IMR-90 (cell line): ENCODE results near the gene NFYC.

Experiments
- BHLHE40 ChIP-seq: fragments of 150-350 bp; IDR thresholded peaks from 2 replicates; pipeline ENCODE4 v1.6.1; 2016; ENCODE audit warnings: mild to moderate bottlenecking, low read depth, low read length
- CEBPB ChIP-seq: IDR thresholded peaks from 2 replicates; pipeline ENCODE4 v1.6.1; 2012; ENCODE audit warnings: low read depth, low read length, improper control_type of control experiment
- POLR2A ChIP-seq: IDR thresholded peaks from 2 replicates; pipeline ENCODE4 v1.6.1; 2012; ENCODE audit warnings: mild to moderate bottlenecking, low read depth, low read length
- RCOR1 ChIP-seq: IDR thresholded peaks from 2 replicates; pipeline ENCODE4 v1.6.1; 2012; ENCODE audit warnings: mild to moderate bottlenecking, low read length, improper control_type of control experiment; ENCODE audit not compliant: insufficient replicate concordance
- TF ChIP-seq, protein P1 (sequence below): conservative IDR thresholded peaks from 2 replicates; pipeline ENCODE4 v1.5.1; 2012; ENCODE audit warnings: mild to moderate bottlenecking, low read depth, low read length, improper control_type of control experiment
- TF ChIP-seq, protein P2 (sequence below): fragments of 150-350 bp; IDR thresholded peaks from 2 replicates; pipeline ENCODE4 v1.6.1; 2017; ENCODE audit warnings: mild to moderate bottlenecking, antibody characterized with exemption, low read length, low read depth

DNA sequence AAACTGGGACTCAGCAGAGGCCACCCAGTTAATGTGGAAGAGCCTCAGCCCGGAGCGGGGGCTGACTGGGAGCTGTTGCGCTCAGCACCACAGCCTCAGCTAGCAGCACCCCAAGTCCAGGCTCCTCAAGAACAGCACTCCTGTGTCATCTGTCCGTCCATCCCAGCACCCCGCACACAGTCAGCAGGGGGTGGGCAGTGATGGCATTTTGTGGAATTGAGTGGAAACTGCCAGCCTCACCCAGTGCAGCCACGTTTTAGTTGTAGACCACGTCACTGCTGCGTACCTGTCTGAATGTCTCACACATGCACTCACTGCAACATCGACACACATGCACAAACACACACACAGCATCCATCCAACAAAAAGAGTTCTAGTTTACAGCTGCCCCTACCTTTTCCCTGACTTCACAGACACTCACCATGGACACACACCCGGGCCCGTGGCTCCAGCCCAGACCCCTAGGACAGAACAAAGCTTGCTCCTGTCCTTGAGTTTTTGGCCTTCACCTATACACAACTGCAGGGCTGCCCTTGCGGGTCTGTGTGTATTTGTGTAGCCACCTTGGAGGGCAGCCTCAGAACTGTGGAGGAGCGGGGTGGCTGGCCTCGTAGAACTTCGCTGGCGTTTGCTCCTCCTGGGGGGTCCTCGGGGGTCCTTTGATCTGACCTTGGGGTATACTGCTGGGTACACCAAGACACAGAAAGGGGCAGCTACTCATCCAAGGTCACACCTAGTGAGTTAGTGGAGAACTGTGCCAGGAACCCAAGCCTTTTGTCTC is 97.2 kb downstream of the NFYC start:
- TF ChIP-seq POLR2A (no peak), CEBPB (no peak), BHLHE40 (no peak), RCOR1 (no peak)
- TF ChIP-seq, protein P1, sequence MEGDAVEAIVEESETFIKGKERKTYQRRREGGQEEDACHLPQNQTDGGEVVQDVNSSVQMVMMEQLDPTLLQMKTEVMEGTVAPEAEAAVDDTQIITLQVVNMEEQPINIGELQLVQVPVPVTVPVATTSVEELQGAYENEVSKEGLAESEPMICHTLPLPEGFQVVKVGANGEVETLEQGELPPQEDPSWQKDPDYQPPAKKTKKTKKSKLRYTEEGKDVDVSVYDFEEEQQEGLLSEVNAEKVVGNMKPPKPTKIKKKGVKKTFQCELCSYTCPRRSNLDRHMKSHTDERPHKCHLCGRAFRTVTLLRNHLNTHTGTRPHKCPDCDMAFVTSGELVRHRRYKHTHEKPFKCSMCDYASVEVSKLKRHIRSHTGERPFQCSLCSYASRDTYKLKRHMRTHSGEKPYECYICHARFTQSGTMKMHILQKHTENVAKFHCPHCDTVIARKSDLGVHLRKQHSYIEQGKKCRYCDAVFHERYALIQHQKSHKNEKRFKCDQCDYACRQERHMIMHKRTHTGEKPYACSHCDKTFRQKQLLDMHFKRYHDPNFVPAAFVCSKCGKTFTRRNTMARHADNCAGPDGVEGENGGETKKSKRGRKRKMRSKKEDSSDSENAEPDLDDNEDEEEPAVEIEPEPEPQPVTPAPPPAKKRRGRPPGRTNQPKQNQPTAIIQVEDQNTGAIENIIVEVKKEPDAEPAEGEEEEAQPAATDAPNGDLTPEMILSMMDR: no peak
- TF ChIP-seq, protein P2, sequence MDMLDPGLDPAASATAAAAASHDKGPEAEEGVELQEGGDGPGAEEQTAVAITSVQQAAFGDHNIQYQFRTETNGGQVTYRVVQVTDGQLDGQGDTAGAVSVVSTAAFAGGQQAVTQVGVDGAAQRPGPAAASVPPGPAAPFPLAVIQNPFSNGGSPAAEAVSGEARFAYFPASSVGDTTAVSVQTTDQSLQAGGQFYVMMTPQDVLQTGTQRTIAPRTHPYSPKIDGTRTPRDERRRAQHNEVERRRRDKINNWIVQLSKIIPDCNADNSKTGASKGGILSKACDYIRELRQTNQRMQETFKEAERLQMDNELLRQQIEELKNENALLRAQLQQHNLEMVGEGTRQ: no peak
